Suppressor macrophage (primary cell): ENCODE measurements around the gene CREB3L2.

Source experiments
- DNase-seq, 4 experiments: peaks; one replicate each; pipeline ENCODE4 v3.0.0-alpha.2; 2020 to 2022

CREB3L2 gene

DNA sequence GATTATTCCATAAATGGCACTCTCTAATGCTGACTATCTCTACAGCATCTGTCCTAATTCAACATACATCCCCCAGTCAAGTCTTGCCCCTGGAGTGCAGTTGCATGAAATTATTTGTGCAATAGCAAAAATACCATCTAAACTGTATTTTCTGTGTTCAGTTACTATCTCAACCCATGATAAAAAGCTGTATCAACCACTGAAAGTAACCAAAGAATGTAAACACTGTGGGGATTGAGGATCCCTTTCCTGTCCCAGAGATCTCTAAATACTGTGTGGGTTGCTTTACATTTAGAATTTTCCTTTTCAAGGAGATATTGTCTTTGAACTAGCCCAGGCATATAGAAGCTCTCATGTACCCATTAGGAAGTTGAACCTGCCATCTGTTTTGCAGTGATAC is 131.2 kb downstream of the CREB3L2 start:
- DNase-seq = no peak

DNA sequence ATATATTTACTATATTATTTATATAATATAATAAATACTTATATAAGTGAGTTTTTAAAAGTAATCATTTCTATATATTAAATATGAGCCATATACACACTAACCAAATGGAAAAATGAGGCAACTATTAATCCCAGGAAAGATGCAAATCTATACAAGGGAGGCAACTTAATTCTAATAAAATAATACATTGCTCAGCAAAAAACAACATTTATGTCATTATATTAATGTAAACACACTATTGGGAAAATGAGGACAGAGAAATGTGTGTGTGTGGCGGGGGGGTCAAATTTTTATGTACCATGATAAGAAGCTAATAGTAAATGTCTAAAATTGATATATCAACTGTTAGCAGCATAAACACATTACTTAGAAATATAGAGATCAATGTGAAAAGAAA is 131.8 kb downstream of the CREB3L2 start:
- DNase-seq = no peak

DNA sequence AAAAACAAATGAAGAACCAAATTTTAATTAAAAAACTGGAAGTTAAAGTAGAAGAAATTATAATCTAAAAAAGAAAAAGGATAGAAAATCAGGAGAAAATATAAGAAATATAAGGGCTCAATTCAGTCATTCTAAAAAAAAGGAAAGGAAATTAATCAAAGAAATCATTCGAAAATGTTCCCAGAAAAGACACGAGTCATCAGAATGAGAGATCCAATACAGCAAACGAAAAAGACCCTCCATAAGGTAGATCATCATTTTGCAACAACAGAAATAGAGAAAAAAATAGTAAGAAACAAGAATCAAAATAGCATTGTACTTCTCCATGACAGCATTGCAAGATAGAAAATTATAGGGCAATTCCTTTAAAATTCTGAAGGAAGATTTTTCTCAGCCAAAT is 132.6 kb downstream of the CREB3L2 start:
- DNase-seq = no peak

DNA sequence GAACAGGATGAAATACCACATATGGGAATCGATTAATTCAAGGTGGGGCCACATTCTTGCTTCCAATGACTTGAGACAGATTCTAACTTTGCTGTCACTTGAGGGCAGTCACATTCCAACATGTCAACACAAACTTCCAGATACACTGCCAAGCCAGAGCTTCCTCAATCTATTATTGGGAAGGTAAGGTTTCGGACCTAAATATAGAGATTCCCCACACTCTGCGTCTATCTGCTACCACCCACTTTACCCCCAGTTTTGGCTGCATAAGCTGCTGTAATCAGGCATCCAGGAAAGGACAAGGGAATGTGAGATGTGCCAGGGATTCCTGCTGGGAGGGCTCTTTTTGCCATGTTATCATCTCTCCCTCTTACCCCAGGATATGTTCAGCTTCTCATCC is 134.6 kb downstream of the CREB3L2 start:
- no peak for DNase-seq

DNA sequence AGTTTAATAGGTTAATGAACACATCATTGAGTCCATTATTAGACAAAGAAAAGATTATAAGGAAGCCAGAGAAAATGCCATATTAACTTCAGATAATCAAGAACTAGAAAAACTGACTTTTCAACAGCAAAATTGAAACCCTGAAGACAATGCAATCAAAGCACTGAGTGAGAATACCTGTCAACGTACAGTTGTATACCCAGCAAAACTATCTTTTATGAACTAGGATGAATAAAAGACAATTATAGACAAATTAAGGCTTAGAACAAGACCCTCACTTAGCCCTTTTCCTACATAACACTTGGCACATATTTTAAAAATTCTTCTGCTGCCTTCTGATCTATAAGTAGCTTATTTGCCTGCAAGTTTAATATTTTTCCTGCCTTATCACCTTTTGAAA is 136.1 kb downstream of the CREB3L2 start:
- DNase-seq = no peak

DNA sequence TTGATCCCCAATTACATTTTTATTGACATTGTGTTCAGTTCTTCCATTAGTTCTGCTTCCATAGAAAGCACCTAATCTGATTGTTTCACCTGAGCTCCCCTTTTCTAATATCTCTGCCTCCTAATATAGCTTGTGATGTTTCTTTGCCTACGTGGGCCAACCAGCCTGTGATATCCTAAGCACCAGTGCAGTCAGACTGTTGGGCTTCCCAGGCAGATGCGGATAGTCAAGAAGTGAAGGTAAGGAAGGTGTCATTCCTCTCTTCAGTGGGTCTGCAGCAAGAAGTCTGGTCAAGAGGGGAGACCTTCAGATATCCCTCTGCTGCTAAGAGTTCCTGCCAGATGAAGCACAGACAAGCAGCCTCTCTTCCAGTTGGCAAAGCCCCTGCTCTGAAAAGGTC is 138.9 kb downstream of the CREB3L2 start:
- DNase-seq = no peak

DNA sequence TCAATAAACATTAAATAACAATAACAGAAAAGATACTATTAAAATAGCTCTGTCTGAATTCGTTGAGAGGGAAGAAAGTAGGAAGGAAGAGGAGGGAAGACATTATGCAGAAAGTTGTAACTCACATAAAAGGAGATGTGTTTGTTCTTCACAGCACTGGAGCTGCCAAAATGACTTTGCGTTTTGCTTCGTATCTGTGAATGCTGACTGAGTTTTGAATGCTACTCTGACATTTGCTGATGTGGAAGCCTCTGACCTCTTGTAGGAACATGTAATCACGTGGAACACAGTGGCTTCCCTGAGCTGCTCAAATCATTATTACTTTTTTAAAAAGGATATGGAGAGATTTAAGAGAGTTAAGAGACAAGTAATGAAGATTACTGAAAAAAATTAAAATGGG is 139.5 kb downstream of the CREB3L2 start:
- DNase-seq = no peak

DNA sequence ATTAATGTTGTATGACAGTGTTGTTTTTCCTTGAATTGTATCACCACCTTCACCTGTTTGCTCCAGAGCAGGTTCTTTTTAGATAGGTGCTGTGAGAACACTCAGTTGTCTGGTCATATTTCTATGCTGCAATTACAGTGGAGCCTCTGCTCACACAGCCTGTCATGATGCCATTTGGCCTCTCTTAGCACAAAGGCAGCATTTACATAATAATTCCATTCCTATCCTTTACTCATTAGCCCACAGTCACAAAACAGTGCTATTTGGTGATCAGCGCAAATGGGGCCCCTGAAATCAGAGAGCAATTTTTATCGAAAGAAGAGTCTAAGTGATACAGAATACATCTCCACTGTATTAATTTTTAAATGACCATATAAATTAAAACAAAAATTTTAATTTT is 141.3 kb downstream of the CREB3L2 start:
- no peak for DNase-seq

DNA sequence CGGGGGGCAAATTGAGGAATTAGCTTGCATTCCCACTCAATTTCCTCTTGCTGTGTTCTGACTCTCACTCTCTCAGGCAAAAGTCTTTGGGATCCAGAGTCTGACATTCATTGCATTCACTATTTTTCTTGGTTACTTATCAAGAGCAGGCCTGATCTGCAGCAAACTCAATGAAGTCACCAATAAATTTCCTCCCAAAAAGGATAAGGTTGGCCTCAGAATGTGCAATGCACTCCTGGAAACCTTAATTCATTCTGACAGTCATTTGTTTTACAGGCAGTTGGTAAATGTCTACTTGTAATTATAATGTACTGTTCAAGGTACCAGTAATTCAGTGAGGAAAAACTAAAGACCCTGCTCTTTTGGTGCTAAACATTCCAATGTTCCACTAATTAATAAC is 148.8 kb downstream of the CREB3L2 start:
- DNase-seq = no peak

DNA sequence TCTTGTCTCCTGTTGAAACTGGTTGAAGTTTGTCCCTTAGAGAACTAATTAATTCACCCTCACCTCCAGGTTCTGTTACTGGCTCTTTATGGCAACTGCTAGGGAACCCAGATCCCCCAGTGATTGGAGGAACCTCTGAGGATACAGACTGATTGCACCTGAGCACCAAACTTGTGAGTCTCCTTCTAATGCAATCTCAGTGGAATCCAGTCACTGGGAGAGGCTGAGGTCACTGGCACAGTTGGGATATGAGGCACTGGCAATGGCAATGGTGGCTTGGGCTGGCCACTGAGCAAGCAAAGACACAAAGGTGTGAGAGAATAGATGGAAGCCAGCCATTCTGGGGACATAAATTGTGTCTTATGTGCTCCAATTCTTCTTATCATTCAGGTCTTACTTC is 149.8 kb downstream of the CREB3L2 start:
- DNase-seq = no peak

DNA sequence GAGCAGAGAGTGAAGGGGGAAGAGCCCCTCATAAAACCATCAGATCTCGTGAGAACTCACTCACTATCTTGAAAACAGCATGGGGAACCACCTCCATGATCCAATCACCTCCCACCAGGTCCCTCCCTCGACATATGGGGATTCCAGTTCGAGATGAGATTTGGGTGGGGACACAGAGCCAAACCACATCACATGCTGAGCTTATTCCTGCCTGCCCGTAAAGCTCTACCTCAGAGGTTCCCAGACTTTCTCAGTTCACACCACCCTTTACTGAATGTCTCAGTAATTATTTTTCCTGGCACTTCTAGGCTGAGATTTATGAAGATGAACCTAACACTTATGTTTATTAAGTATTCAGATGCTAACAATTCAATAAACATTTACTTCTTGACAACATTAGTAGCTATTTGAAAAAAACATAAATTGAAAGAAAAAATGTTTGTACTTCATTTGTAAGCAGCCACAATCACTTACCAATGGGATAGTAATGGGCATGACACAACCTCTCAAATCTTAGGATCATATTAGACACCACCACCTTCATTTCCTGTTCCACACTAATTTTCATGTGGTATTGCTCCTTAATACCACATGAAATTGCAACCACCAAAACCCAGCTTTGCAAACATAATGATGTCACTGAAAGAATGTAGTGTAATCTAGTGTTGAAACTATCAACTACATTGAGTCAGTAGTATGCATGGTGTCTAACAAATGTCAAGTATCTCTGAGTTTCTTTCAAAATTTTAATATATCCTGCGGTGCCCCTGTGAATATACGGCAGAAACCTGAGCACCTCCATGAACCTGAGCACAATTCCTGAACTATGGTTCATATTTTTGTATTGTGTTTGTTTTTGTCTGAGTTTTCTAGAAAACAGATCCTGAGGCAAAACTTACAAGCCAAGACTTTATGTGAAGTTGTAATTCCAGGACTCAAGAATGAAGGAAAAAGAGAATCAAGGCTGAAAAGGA is 150.6 kb downstream of the CREB3L2 start:
- peak in 1 of 4 experiments; percentile 8 for DNase-seq

DNA sequence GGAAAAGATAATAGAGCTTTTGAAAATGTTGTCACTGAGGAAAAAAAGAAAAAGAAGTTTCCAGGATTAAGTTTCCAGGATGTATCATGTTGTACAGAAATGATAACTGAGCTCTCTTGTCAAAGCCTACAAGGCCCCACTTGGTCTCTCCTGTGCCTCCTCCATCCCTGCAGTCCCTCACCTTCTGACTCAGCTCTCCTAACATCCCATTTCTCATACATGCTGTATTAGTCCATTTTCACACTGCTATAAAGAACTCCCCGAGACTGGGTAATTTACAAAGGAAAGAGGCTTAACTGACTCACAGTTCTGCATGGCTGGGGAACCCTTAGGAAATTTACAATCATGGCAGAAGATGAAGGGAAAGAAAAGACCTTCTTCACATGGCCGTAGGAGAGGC is 151.3 kb downstream of the CREB3L2 start:
- DNase-seq = no peak

DNA sequence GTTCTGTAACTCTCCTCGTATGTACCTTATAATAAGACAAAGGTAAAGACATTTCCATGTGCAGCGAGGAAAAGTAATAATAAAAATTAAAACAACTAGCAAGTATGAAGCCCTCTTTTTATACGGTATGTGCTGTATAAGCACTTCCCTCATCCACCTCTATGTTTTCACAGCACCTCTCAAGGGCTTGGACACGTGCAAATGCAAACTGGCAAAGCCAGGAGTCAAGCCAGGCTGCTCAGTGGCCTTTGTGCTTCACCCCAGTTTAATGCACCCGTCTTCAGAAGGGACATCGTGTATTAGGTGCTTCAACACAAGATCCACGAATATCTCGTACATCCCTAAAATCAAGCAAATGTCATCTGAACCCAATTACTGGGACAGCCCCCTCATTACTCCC is 153.8 kb downstream of the CREB3L2 start:
- DNase-seq = no peak

DNA sequence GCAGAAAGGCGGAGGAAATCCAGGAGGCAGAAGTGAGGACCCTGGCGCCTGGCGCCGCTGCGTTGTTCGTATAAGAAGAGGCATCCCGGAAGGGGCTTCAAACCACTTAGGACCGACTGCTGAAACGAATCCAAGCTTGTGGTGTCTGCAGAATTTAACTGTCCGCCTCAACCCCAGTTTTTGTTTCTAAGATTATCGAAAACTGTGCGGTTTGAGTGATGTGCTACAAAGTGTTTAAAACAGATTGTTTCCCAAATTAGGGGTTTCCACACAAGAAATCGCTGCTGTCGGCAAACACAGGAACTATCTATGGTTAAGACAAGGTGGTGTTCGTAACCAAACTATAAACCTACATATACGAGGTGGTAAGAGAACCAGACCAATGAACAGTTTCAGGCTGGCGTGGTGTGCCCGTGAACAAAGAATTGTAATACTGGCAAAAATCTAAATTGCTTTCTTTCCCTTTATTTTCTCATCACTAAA is 154.3 kb downstream of the CREB3L2 start:
- no peak for DNase-seq

DNA sequence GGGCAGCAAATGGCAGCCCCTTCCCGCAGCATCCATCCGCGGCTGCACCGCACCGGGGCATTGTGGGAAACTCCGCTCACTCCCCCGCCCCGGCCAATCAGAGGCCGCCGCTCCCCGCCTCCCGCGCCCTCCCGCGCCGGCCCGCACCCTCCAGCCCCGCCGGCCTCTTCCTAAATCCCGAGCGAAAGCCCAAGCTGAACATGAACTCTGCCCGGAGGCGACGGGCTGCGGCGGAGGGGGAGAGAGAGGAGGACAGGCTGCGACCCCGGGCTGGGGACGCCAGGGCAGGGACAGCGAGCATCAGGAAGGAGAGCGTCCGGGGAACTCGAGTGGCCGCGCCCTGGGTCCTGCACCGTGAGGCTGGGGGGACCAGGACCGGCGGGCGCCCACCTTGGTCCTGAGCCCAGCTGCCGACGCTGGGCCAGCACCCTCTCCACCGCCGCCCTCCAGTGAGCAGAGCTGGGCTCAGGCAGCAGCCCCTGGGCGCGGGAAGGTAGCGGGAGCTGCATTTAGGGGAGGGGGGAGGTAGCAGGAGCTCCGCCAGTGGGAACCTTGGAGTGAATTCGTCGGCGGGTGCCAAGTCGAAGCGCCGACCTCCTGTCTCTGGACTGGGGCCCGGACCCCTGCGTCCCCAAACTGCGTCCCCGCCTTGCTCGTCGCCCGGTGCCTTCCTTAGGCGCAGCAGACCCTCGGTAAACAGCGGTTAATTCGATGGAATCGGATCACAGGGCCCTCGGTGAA is 154.9 kb downstream of the CREB3L2 start, which contains the start of gene DGKI:
DGKI (minus strand) TSS at position 148 of the 741 bp plus-strand sequence.
- peak in 2 of 4 experiments; percentile 10 to 19 for DNase-seq

DNA sequence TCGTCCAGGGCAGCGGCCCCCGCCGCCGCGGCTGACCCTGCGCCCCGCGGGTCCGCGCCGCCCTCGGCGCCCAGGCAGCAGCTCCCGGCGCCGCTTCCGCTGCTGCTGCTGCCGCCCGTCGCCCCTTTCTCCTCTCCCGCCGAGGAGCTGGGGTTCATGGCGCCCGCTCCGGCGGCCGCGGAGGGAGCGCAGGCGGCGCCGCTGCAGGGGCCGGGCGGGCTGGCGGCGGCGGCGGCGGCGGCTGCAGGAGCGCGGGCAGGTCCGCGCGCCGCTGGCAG is 155.4 kb downstream of the CREB3L2 start:
- peak in 3 of 4 experiments; percentile 4 to 36 (median 24) for DNase-seq

DNA sequence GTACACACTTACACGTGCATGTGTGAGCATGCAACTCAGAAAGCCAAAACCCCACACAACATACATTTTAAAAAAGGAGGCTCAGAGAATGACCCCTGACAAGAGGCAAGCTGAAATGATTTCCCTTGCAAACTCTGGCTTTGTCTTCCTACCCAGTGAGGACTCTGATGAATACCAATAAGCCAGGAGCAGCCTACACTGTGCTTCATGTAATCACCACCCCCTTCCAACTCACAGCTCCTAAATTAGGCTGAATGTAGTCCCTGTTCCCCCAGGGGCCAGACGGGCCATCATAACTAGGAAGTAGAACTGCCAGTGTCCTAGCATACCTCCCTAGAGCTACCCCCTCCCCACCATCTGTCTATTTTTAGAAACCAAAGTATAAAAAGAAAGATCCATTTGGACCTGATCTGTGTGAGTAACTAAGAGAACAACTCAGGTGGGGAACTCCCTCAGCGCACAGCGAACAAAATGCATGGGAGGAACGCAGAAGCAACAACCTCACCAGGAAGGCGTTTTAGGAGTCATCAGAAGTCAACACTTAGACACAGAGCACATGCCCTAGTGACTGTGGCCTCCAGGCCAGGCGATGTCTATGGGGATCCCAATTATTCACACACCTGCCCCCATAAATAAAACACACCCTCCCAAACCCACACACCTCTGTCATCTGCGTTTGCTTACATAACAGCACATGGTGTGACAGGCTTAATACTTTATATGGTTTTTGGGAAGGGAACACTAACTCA is 157.0 kb downstream of the CREB3L2 start:
- no peak for DNase-seq

DNA sequence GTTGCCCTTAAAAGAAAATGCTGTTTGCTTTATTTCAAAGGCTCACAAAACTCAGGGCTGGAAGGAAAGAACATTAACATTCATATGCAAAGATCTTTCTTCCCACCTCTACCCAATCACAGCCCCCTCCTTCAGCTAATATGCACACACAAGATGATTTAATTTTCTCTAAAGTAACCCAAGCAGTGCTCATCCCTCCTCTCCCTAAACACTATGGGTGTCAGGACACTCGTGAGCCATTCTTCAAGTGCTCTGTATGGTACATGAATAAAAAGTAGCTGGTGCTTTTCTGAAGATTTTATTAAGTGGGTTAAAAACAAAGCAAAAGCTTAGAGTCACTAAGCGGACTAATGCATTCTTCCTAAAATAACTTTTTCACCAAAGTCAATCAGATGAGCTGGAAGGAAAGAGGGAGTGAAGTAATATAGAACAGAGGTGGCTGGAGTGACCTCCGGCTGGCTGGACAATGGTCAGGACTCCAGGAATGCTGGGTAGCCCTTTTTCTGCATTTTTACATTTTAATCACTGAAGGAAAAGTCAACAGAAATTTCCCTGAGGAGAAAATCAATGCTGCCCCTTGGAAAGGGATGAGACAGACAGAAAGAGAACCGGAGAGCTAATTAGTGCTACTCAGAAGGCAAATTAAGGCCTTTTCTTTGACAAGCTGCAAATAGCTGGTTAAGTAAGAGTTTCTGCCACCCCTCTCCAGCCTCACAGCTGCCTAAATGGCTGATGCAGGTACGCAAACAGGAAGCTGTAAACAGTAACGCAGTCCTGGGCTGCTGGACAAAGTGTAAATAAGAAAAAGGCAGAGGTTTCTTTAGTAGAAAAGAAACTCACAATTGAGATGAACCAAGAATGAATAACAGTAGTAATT is 161.7 kb downstream of the CREB3L2 start:
- no peak for DNase-seq

DNA sequence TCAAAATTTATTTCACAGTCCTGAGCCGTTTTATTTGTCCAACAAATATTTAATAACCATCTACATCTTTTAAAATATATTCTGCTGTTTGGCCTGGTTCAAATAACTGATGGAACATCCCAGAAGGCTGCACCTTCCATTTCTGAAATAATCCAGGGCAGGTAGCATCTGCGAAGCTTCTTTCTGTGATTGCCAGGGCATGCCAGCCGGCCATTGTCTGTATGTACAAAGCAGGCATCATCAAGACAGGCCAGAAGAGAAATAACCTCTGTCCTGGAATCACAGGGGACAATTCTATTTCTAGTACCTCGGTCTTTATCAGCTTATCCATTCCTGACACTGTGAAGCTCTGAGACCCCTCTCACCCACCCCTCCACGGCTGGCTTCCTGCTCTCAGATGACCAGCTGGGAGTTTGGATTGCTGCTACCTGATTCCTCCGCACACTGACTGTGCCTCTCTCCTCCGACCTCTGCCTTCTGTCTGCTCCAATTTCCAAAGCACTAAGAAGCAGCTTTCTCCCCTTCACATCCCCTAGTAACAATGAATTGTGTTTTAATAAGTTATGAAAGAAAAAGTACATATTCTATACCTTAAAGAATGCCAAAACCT is 163.1 kb downstream of the CREB3L2 start:
- DNase-seq = no peak

DNA sequence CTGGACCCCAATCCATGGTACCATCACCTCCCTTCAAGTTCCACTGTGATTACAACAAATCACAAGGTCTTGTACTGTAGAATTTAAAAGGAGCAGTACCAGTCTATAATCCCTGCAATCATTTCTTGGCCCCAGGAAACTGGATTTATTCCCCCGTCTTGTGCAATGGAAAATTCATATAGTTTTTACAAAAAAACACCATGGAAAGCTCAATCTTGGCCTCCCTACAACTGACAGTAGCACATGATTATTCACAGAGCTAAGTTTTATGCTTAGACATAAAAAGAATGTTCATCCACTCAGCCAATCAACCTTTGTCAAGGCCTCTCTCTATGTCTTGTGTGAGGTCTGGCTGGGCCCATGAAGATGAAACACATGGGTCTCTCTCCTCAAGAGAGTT is 165.3 kb downstream of the CREB3L2 start:
- no peak for DNase-seq

DNA sequence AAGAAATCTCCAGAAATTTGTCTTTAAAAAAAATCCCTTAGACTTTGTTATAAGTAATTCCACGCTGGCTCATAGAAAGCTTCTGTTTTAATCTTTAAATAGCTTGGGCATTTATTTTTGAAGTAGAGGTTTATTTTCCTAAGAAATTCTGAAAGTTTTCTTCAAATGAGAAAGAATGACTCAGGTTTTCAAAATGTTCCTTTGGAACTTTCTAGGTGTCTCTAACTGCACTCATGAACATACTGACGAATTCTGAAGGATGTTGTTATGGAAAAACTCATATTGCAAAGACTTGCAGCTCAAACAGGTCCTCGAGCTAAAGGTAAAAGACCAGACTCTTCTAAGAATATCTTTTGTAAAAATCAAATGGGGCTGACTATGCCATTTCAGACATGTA is 165.8 kb downstream of the CREB3L2 start:
- DNase-seq = no peak
